ENCODE data around the gene CBFB. TPM values are rescaled to one million over a fixed set of nuclear protein-coding genes. Genes with fewer than 3 reads are reported as not detected.

Gene CBFB
- total and polyA plus RNA-seq, 2 of the 13 experiments (the other 11 are each of a cell fraction or from before 2014, with no cell fraction given): 22.1 to 70.8 TPM

DNA sequence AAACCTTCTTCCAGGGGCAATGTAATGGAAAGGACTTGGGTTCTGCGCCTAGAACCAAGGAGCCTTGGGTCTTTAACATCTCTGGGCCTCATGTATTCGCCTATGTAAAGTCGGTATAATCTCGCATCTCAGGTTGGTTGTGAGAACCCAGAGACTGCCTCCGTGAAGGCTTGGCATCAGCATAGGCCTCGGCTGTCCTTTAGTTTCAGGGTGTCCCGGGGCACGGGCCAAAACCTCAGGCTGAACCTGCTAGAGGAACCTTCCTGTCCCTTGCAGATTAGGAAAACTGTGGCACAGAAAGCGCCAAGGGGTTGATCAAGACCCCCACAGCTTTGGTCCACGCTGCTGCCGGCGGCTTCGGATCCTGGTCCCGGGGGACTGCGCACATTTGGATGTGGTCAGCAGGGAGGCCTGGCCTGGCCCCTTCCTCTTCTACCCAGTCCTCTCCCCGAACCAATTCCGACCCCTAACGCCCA lies 80.0 kb downstream of the CBFB start (continued):
- TF ChIP-seq AHDC1 (CRISPR knock-in tag; IDR thresholded peaks at IDR 0.05; ENCODE audit: borderline replicate concordance) (no peak), ZNF317 (CRISPR knock-in tag; IDR thresholded peaks at IDR 0.05) (0 out of 2 replicates have a peak, but pooled peaks have one; percentile 11), SIX4 (CRISPR knock-in tag; IDR thresholded peaks at IDR 0.05) (no peak), ZBTB34 (CRISPR knock-in tag; IDR thresholded peaks at IDR 0.05) (0 out of 2 replicates have a peak, but pooled peaks have one; percentile 4), ZNF629 (CRISPR knock-in tag; conservative IDR thresholded peaks at IDR 0.05) (0 out of 2 replicates have a peak, but pooled peaks have one; percentile 6), NFAT5 (CRISPR knock-in tag; IDR thresholded peaks at IDR 0.05) (peak; percentile 24; the same call in 1 of the 2 replicates), ZNF557 (CRISPR knock-in tag; IDR thresholded peaks at IDR 0.05) (0 out of 2 replicates have a peak, but pooled peaks have one; percentile 46), ZBTB42 (CRISPR knock-in tag; IDR thresholded peaks at IDR 0.05) (no peak), NR2F2 (IDR thresholded peaks at IDR 0.05; ENCODE audit: borderline replicate concordance, low read depth) (no peak), IRX3 (CRISPR knock-in tag; IDR thresholded peaks at IDR 0.05; ENCODE audit: borderline replicate concordance, low read depth) (peak; percentile 17; the same call in 1 of the 2 replicates)
- TF ChIP-seq, protein P1, sequence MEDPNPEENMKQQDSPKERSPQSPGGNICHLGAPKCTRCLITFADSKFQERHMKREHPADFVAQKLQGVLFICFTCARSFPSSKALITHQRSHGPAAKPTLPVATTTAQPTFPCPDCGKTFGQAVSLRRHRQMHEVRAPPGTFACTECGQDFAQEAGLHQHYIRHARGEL (CRISPR knock-in tag; IDR thresholded peaks at IDR 0.05): peak; percentile 86; the same call in 1 of the 2 replicates
- TF ChIP-seq, protein P2, sequence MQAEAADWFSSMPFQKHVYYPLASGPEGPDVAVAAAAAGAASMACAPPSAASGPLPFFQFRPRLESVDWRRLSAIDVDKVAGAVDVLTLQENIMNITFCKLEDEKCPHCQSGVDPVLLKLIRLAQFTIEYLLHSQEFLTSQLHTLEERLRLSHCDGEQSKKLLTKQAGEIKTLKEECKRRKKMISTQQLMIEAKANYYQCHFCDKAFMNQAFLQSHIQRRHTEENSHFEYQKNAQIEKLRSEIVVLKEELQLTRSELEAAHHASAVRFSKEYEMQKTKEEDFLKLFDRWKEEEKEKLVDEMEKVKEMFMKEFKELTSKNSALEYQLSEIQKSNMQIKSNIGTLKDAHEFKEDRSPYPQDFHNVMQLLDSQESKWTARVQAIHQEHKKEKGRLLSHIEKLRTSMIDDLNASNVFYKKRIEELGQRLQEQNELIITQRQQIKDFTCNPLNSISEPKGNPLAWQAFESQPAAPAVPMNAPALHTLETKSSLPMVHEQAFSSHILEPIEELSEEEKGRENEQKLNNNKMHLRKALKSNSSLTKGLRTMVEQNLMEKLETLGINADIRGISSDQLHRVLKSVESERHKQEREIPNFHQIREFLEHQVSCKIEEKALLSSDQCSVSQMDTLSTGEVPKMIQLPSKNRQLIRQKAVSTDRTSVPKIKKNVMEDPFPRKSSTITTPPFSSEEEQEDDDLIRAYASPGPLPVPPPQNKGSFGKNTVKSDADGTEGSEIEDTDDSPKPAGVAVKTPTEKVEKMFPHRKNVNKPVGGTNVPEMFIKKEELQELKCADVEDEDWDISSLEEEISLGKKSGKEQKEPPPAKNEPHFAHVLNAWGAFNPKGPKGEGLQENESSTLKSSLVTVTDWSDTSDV (CRISPR knock-in tag; IDR thresholded peaks at IDR 0.05): peak; percentile 39
- TF ChIP-seq, protein P3, sequence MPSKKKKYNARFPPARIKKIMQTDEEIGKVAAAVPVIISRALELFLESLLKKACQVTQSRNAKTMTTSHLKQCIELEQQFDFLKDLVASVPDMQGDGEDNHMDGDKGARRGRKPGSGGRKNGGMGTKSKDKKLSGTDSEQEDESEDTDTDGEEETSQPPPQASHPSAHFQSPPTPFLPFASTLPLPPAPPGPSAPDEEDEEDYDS (CRISPR knock-in tag; IDR thresholded peaks at IDR 0.05): no peak
